NOMO-1 treated with dmso at 0.1 percent for 144 hours (cell line): Measurements from ENCODE around the gene KRTAP5-5.
"Not testable (repeated sequence)": the region's sequence is repeated elsewhere in the genome, so short reads cannot be mapped to it uniquely, and the experiment has no call there.

ENCODE experiments used
- DNase-seq: peaks from one replicate; lab custom pipeline; 2025; ENCODE audit not compliant: unreplicated experiment; lab: John Stamatoyannopoulos, UW

The KRTAP5-5 gene

GRCh38 chr11:1641096-1641495, 11.5 kb downstream of the KRTAP5-5 start:
- no peak for DNase-seq

- no peak for DNase-seq
These were observed 12.9 kb downstream of the KRTAP5-5 start for GRCh38 chr11:1642288-1643145.

GRCh38 chr11:1643146-1643690, 13.6 kb downstream of the KRTAP5-5 start:
- DNase-seq: no peak

GRCh38 chr11:1644601-1645356, 15.2 kb downstream of the KRTAP5-5 start:
- no peak for DNase-seq

- DNase-seq: no peak
These were observed 15.8 kb downstream of the KRTAP5-5 start for GRCh38 chr11:1645357-1645821.

GRCh38 chr11:1646540-1646939, 17.0 kb downstream of the KRTAP5-5 start:
- not testable (repeated sequence) for DNase-seq

GRCh38 chr11:1647901-1648652, 18.5 kb downstream of the KRTAP5-5 start:
- no peak for DNase-seq

GRCh38 chr11:1648653-1649420, 19.3 kb downstream of the KRTAP5-5 start:
- no peak for DNase-seq

GRCh38 chr11:1650034-1650917, 20.7 kb downstream of the KRTAP5-5 start:
- DNase-seq: no peak

- no peak for DNase-seq
These were observed 21.3 kb downstream of the KRTAP5-5 start for GRCh38 chr11:1650918-1651262.

GRCh38 chr11:1651411-1651980, 21.9 kb downstream of the KRTAP5-5 start:
- no peak for DNase-seq

GRCh38 chr11:1652026-1652425, 22.5 kb downstream of the KRTAP5-5 start:
- DNase-seq: no peak

GRCh38 chr11:1652442-1652770, 22.8 kb downstream of the KRTAP5-5 start:
- no peak for DNase-seq

- no peak for DNase-seq
These were observed 23.4 kb downstream of the KRTAP5-5 start for GRCh38 chr11:1652771-1653540.

GRCh38 chr11:1653541-1654387, 24.2 kb downstream of the KRTAP5-5 start:
- DNase-seq: no peak

GRCh38 chr11:1654388-1655167, 25.0 kb downstream of the KRTAP5-5 start:
- no peak for DNase-seq
